Hepatocyte (in vitro differentiated cells): ENCODE data around the gene LHB.

Experiments
- CTCF ChIP-seq: fragments of 200-600 bp; sonication (generic); IDR thresholded peaks from 2 replicates; pipeline ENCODE4 v1.5.1; 2016; ENCODE audit warnings: antibody characterized with exemption, mild to moderate bottlenecking; ENCODE audit not compliant: poor library complexity
- EZH2 ChIP-seq: fragments of 200-600 bp; sonication (generic); IDR thresholded peaks from 2 replicates; pipeline ENCODE4 v1.6.1; 2016; ENCODE audit warnings: antibody characterized with exemption, mild to moderate bottlenecking, borderline replicate concordance

GRCh38 chr19:49004133-49004532, 12.8 kb downstream of the LHB start:
- TF ChIP-seq CTCF, result no peak
- TF ChIP-seq EZH2, result no peak
